Body of pancreas (tissue), 4 donors: Measurements from ENCODE around the gene DPP8.
"Not testable (repeated sequence)": the region's sequence is repeated elsewhere in the genome, so short reads cannot be mapped to it uniquely, and the experiment has no call there.

Experiments
- POLR2A ChIP-seq, 3 donors: fragments of 450-650 bp; IDR thresholded peaks; one replicate each; pipeline ENCODE4 v1.6.1; 2016; ENCODE audit warnings: antibody characterized with exemption in 3 of 3, mild to moderate bottlenecking in 2 of 3
- TF ChIP-seq, protein P1 (sequence below), 7 experiments: fragments of 450-650 bp in 4 of 7; fragments of 200-600 bp in 3 of 7; sonication (generic) in 3 of 7; IDR thresholded peaks; one replicate each; pipeline ENCODE4 v1.5.1; 2016 to 2019; ENCODE audit warnings: antibody characterized with exemption in 7 of 7

DNA sequence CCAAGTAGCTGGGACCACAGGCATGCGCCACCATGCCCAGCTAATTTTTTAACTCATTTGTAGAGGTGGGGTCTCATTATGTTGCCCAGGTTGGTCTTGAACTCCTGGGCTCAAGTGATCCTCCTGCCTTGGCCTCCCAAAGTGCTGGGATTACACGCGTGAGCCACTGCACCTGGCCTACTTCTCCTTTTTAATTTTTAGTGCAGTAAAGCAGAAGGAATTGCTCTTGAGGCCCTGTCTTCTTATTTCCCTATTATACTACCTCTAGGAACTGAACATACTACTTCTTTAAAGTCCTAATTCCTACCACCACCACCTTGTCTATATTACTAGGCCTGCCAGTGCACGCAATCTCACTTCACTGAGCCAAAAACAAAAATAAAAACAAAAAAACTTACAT lies 62.2 kb downstream of the DPP8 start:
- TF ChIP-seq, protein P1, sequence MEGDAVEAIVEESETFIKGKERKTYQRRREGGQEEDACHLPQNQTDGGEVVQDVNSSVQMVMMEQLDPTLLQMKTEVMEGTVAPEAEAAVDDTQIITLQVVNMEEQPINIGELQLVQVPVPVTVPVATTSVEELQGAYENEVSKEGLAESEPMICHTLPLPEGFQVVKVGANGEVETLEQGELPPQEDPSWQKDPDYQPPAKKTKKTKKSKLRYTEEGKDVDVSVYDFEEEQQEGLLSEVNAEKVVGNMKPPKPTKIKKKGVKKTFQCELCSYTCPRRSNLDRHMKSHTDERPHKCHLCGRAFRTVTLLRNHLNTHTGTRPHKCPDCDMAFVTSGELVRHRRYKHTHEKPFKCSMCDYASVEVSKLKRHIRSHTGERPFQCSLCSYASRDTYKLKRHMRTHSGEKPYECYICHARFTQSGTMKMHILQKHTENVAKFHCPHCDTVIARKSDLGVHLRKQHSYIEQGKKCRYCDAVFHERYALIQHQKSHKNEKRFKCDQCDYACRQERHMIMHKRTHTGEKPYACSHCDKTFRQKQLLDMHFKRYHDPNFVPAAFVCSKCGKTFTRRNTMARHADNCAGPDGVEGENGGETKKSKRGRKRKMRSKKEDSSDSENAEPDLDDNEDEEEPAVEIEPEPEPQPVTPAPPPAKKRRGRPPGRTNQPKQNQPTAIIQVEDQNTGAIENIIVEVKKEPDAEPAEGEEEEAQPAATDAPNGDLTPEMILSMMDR (IDR thresholded peaks at IDR 0.05): not testable (repeated sequence)
- TF ChIP-seq POLR2A (IDR thresholded peaks at IDR 0.05): not testable (repeated sequence)
